SU-DHL-6 (cell line): ENCODE results near the gene DDX10.

Experiments used
- CTCF ChIP-seq: fragments of 200-600 bp; sonication (generic); IDR thresholded peaks from one replicate; pipeline ENCODE4 v1.5.1; 2017; ENCODE audit warnings: antibody characterized with exemption, mild to moderate bottlenecking, low read length, moderate library complexity; ENCODE audit not compliant: insufficient read depth, poor library complexity, severe bottlenecking
- EZH2phosphoT487 ChIP-seq: fragments of 200-600 bp; sonication (generic), shearing (Covaris generic); conservative IDR thresholded peaks from 2 replicates; pipeline ENCODE4 v1.6.1; 2018; ENCODE audit warnings: mild to moderate bottlenecking, antibody characterized with exemption, low read length, moderate library complexity, mixed read lengths

- TF ChIP-seq EZH2phosphoT487 (no peak), CTCF (no peak)
Observed at GRCh38 chr11:108793138-108793537, 128.3 kb downstream of the DDX10 start.
